Hematopoietic multipotent progenitor cell treated with erythropoietin and hydrocortisone succinate and interleukin-3 and kit ligand, for 4 days (in vitro differentiated cells): ENCODE results near the gene PCF11.
"Not testable (repeated sequence)": the region's sequence is repeated elsewhere in the genome, so short reads cannot be mapped to it uniquely, and the experiment has no call there.

Experiments used
- DNase-seq: peaks from one replicate; pipeline ENCODE4 v3.0.0-alpha.2; 2015

The PCF11 gene, protein sequence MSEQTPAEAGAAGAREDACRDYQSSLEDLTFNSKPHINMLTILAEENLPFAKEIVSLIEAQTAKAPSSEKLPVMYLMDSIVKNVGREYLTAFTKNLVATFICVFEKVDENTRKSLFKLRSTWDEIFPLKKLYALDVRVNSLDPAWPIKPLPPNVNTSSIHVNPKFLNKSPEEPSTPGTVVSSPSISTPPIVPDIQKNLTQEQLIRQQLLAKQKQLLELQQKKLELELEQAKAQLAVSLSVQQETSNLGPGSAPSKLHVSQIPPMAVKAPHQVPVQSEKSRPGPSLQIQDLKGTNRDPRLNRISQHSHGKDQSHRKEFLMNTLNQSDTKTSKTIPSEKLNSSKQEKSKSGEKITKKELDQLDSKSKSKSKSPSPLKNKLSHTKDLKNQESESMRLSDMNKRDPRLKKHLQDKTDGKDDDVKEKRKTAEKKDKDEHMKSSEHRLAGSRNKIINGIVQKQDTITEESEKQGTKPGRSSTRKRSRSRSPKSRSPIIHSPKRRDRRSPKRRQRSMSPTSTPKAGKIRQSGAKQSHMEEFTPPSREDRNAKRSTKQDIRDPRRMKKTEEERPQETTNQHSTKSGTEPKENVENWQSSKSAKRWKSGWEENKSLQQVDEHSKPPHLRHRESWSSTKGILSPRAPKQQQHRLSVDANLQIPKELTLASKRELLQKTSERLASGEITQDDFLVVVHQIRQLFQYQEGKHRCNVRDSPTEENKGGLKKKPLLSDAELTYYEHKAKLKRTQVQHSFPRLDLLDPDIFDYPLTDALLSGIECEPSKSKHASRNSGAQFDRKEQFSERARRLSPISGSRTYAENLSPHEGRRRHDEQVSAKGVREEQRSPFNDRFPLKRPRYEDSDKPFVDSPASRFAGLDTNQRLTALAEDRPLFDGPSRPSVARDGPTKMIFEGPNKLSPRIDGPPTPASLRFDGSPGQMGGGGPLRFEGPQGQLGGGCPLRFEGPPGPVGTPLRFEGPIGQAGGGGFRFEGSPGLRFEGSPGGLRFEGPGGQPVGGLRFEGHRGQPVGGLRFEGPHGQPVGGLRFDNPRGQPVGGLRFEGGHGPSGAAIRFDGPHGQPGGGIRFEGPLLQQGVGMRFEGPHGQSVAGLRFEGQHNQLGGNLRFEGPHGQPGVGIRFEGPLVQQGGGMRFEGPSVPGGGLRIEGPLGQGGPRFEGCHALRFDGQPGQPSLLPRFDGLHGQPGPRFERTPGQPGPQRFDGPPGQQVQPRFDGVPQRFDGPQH (N-terminal part only)

GRCh38 chr11:83156996-83157593 lies at the start of gene PCF11:
Gene PCF11, plus strand, starts transcription at chr11:83157131. Its CDS starts 309 bp downstream, at chr11:83157440.
- no peak for DNase-seq

DNA sequence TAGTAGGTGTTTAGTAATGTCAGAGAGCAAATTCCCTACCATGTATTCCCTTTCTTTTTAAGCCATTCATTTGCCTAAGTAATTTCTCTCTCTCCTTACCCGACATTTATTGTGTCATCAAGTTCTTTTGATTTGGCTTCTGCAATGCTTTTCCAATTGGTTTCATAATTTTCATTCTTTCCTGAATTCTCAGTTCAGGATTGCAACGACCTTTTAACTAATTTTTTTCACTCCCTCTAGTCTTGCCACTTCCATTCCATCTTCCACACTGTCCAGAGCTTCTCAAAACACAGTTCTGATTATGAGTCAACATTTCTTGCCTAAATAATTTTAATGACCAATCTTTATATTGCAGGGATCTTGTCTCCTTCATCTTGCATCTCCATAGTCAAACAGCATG lies 44.0 kb upstream of the PCF11 start:
- DNase-seq, result no peak

GRCh38 chr11:83115026-83115425 lies 41.9 kb upstream of the PCF11 start:
- DNase-seq, result no peak

- DNase-seq, result peak; percentile 18
Measured at GRCh38 chr11:83115551-83115950, 41.4 kb upstream of the PCF11 start.

DNA sequence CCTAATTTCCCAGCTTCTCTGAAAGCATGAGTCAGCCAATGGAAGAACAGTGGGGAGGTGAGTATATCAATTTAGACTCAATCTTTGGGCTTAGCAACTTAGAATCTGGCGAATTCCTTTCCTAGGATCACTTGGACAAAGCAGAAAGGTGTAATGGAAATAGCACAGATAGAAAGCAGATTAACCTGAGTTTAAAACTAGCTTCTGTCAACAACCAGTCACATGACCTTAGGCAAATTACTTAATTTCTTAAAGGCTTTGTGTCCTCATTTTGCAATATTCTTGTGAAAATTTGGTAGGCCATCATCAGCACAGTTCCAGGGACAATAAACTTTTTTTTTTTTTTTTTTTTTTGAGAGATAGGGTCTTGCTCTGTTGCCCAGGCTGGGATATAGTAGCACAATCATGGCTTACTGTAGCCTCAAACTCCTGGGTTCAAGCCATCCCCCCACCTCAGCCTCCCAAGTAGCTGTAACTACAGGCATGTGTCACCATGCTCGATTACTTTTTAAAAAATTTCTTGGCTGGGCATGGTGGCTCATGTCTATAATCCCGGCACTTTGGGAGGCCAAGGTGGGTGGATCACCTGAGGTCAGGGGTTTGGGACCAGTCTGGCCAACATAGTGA lies 40.8 kb upstream of the PCF11 start:
- no peak for DNase-seq

GRCh38 chr11:83118814-83119213 lies 38.1 kb upstream of the PCF11 start:
- DNase-seq, result no peak

DNA sequence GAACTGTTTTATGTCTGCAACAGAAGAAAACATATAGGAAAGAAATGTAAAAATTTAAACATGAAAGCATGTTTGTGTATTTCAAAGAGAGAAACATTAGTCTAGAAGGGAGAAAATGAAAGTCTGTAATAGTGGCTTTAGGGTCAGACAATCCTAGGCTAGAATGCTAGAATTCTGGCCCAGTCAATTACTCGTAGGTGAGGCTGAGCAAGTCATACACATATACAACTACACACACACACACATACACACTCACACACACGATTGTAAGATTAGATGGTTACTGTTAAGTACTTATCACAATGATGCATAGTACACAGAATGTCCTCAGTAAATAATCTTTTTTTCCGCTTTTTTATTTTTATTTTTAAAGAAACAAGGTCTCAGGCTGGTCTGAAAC lies 37.7 kb upstream of the PCF11 start:
- DNase-seq, result no peak

- no peak for DNase-seq
Measured at GRCh38 chr11:83120327-83120726, 36.6 kb upstream of the PCF11 start.

DNA sequence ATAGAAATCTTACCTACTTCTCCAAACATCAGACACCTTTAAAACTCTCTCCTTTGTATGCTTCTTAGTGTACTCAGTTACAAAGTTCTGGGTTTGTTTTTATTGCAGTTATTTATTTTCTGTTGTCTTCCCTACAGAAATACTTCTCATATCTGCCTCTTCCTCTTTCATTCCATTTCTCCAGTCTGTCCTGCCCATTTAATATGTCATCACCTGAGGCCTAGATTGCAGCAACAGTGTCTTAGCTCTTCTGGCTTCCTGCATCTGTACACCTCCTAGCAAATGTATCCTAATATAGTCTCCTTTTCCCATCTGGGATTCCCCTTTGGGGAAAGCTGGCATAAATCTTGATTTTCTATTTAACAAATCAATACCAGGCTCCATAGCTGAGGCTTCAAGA lies 34.9 kb upstream of the PCF11 start:
- no peak for DNase-seq

GRCh38 chr11:83122766-83123165 lies 34.2 kb upstream of the PCF11 start:
- DNase-seq, result no peak

DNA sequence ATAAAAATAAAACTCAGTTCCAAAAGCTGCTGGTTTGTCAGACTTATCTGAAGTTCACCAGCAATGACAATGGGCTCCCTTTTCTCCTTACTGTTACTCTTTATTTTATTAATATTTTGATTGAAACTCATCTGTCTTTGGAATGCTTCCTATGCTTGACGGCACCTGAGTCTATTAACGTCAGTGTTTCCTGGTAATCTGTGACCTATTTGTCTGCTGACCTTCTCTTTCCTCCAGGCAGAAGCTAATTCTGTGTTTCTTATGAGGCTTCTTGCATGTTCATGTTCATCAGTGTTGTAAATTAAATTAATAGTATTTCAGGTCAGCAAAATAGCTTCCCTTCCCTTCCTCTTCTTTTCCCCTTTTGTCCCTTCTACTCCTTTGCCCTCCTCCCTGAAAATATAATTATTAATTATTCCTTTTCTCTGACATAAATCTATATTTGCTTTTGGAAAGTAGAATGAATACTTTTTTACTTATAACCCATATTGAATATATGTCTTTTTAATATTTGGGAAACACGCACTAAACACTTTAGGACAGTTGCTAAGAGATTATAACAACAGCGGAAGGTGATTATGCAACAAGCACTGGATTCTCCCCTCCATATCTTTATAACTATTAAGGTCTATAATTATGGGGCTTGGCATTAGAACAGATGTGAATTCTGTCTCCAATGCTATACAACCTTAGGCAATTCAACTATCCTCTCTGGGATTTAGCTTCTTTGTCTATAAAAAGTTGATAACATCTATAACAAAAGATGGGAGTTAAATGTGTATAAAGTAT lies 32.1 kb upstream of the PCF11 start:
- DNase-seq, result no peak

DNA sequence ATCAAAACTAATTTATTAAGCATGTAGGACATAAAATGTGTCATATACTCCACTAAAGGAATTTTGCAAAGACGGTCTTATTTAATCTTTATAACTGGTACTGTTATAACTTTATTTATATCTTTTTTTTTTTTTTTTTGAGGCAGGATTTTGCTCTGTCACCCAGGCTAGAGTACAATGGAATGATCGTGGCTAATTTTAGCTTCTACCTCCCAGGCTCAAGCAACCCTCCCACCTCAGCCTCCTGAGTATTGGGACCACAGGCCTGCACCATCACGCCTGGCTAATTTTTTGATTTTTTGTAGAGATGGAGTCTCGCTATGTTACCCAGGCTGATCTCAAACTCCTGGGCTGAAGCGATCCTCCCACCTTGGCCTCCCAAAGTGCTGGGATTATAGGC lies 31.4 kb upstream of the PCF11 start:
- DNase-seq, result no peak

DNA sequence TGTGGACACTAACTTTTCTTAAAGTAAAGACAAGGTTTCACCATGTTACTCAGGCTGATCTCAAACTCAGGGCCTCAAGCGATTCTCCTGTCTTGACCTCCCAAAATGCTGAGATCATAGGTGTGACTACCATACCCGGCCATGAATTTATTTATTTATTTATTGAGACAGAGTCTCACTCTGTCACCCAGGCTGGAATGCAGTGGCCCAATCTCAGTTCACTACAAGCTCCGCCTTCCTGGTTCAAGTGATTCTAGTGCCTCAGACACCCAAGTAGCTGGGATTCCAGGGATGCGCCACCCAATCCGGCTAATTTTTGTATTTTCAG lies 29.7 kb upstream of the PCF11 start:
- DNase-seq, result no peak

GRCh38 chr11:83132191-83132590 lies 24.7 kb upstream of the PCF11 start:
- DNase-seq, result no peak

DNA sequence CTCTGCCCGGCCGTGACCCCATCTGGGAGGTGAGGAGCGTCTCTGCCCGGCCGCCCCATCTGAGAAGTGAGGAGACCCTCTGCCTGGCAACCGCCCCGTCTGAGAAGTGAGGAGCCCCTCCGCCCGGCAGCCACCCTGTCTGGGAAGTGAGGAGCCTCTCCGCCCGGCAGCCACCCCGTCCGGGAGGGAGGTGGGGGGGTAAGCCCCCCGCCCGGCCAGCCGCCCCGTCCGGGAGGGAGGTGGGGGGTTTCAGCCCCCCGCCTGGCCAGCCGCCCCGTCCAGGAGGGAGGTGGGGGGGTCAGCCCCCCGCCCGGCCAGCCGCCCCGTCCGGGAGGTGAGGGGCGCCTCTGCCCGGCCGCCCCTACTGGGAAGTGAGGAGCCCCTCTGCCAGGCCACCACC lies 23.7 kb upstream of the PCF11 start:
- DNase-seq, result not testable (repeated sequence)

- DNase-seq, result no peak
Measured at GRCh38 chr11:83139310-83139709, 17.6 kb upstream of the PCF11 start.

DNA sequence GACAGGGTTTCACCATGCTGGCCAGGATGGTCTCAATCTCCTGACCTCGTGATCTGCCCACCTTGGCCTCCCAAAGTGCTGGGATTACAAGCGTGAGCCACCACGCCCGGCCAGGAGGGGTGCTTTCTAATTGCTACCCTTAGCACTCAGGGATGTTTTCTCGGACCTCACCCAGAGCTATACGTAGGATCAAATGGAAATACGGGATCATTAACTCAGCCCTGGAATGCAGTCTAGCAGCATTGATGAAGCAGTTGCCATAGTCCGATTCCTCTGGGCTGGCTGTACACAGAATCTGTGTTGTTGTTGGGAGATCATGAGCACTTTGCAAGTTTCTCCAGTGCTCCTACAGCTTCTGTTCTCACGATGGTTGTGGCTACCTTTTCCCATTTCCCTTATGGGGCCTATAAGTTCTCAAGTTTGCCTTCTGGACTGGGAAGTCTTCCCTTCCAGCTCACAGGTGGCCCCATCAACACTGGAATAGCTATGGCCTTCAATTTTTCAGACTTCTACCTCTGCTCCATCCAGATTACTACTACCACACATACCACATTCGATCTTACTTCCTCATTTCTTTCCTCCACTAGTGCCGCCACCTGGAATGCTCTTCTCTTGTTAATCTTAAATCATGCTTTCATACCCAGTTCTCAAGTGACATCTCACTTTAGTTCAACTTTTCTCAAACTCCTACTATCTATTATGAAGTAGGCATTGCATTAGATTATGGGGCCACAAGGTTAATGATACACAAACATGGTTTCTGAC lies 16.1 kb upstream of the PCF11 start:
- peak; percentile 81 for DNase-seq

DNA sequence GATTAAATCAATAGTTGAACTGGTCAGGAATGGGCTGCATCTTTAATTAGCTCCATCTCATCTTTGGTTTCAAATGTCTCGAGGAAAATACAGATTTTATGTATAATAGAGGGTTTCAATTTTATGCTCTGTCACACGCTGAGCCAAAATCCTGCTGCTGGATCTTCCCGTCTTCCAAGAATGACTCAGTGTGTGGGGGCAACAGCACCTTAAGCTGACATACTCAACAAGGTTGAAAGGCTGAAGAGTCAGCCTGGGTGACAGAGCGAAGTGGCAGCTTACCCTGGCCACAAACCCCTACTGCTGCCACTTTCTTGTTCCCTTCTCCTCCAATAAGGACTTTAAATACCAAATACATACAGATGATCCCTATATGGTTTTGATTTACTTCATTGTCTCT lies 9.0 kb upstream of the PCF11 start:
- no peak for DNase-seq

- DNase-seq, result no peak
Measured at GRCh38 chr11:83150450-83150849, 6.5 kb upstream of the PCF11 start.

GRCh38 chr11:83151274-83151977 lies 5.5 kb upstream of the PCF11 start:
- DNase-seq, result peak; percentile 65
